HG02798 (cell line): ENCODE data around the gene HIVEP3.
A peak's percentile ranks its signal among the peaks of the same experiment; 100 is the strongest.

ENCODE experiments used
- ATAC-seq: cut with Tn5 transposase; IDR thresholded peaks from one replicate; pipeline ENCODE4 v1.9.1; 2021; ENCODE audit warnings: mild to moderate bottlenecking; ENCODE audit not compliant: unreplicated experiment, poor library complexity

The HIVEP3 gene

GRCh38 chr1:41645062-41645461, 273.7 kb downstream of the HIVEP3 start:
- ATAC-seq: no peak

- no peak for ATAC-seq
Measured at GRCh38 chr1:41642922-41643821, 275.6 kb downstream of the HIVEP3 start.

GRCh38 chr1:41641941-41642527, 276.7 kb downstream of the HIVEP3 start:
- no peak for ATAC-seq

GRCh38 chr1:41641475-41641814, 277.3 kb downstream of the HIVEP3 start:
- ATAC-seq: peak; percentile 41

GRCh38 chr1:41640756-41641474, 277.8 kb downstream of the HIVEP3 start:
- ATAC-seq: peak; percentile 11

- no peak for ATAC-seq
Measured at GRCh38 chr1:41640141-41640751, 278.5 kb downstream of the HIVEP3 start.

GRCh38 chr1:41639332-41639936, 279.3 kb downstream of the HIVEP3 start:
- no peak for ATAC-seq

GRCh38 chr1:41638086-41639024, 280.4 kb downstream of the HIVEP3 start:
- no peak for ATAC-seq

GRCh38 chr1:41637367-41637766, 281.4 kb downstream of the HIVEP3 start:
- no peak for ATAC-seq

GRCh38 chr1:41633764-41634163, 285.0 kb downstream of the HIVEP3 start:
- ATAC-seq: no peak

- ATAC-seq: no peak
Measured at GRCh38 chr1:41632781-41633575, 285.7 kb downstream of the HIVEP3 start.

- ATAC-seq: no peak
Measured at GRCh38 chr1:41631971-41632370, 286.8 kb downstream of the HIVEP3 start.

- no peak for ATAC-seq
Measured at GRCh38 chr1:41631154-41631553, 287.6 kb downstream of the HIVEP3 start.

GRCh38 chr1:41629571-41629970, 289.2 kb downstream of the HIVEP3 start:
- ATAC-seq: no peak

GRCh38 chr1:41629141-41629540, 289.6 kb downstream of the HIVEP3 start:
- ATAC-seq: no peak

- no peak for ATAC-seq
Measured at GRCh38 chr1:41627491-41628280, 291.0 kb downstream of the HIVEP3 start.

GRCh38 chr1:41626616-41627375, 291.9 kb downstream of the HIVEP3 start:
- ATAC-seq: no peak
